GM21381 (cell line): ENCODE results near the gene XPO6.
"Not testable (repeated sequence)": the region's sequence is repeated elsewhere in the genome, so short reads cannot be mapped to it uniquely, and the experiment has no call there.

Experiments
- ATAC-seq: cut with Tn5 transposase; IDR thresholded peaks from one replicate; pipeline ENCODE4 v1.9.1; 2021; ENCODE audit warnings: mild to moderate bottlenecking, moderate library complexity; ENCODE audit not compliant: unreplicated experiment

Gene XPO6

GRCh38 chr16:28118637-28119036, 93.1 kb downstream of the XPO6 start:
- no peak for ATAC-seq

- no peak for ATAC-seq
Observed at GRCh38 chr16:28117168-28117565, 94.6 kb downstream of the XPO6 start.

- not testable (repeated sequence) for ATAC-seq
Observed at GRCh38 chr16:28115866-28116265, 95.9 kb downstream of the XPO6 start.

GRCh38 chr16:28112908-28113307, 98.9 kb downstream of the XPO6 start:
- ATAC-seq, result no peak

GRCh38 chr16:28110977-28111376, 100.8 kb downstream of the XPO6 start:
- ATAC-seq, result no peak

- ATAC-seq, result no peak
Observed at GRCh38 chr16:28110479-28110878, 101.3 kb downstream of the XPO6 start.

GRCh38 chr16:28110074-28110473, 101.7 kb downstream of the XPO6 start:
- no peak for ATAC-seq

GRCh38 chr16:28108590-28109247, 103.0 kb downstream of the XPO6 start:
- ATAC-seq, result no peak

DNA sequence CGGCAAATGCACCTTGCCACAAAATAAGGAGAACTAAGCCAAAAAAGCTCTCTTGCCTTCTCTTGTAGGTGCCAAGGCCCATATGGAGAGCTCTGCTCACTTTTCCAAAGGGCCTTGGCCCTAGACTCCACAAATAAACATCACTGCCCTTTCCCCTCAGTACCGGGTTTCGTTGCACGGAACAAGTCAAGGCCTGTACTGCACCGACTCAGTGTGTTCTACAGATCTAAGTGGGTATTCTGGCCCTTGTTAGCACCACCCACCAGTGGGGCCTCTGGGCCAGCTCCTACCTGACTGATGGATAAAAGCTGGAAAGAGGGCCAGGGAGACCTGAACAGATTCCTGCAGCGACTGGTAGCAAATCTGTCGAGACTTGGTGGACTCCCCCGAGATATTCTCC, 104.5 kb downstream of the XPO6 start:
- no peak for ATAC-seq

DNA sequence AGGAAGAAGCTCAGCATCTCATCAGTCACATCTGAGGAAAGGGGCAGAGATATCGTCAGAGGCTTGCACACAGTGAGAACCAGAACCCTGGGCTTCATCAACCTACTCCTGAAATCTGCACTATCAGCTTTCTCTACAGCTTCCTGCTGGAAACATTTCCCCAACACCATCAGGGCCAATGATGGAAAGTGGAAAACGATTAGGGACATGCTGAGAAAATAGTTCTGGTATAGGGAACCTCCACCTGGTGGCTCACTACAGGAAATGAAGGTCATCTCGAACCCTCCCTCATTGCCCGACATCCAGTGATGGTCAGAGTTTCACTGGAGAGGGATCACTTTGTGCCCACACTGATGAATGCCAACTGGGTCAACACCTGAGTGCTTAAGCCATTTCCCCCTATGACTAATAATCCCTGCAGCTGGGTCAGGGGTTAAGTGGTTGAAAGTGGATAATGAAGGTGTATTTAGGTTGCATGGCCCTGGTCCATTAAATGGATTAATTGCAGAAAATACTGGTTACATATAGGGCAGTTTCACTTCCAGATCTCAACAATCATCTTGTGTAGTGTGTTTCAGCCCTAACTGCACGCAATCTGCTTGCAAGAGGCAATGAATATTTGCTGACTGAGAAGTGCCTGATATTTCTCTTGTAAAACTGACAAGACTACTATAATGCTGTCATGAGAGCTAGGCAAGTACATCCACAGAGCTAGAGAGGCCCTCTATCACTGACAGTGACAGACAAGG, 105.1 kb downstream of the XPO6 start:
- no peak for ATAC-seq

GRCh38 chr16:28105954-28106353, 105.8 kb downstream of the XPO6 start:
- no peak for ATAC-seq

DNA sequence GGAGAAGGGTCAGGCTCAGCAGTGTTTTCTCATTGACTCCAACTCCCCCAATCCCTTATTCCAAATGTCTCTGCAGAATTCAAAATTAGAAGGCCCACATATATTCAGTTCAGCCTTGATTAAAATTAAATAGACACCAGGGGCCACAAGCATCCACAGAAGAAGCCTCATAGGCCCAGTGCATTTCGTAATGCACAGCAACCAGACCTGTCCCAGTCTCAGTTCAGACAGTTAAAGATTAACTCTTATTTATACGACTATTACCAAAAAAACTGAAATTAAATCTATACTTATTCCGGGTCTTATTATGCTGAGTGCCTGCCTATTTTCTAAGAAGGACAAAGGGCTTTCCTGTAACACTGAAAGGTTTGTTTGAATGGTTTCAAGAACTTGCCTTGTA, 106.5 kb downstream of the XPO6 start:
- no peak for ATAC-seq

DNA sequence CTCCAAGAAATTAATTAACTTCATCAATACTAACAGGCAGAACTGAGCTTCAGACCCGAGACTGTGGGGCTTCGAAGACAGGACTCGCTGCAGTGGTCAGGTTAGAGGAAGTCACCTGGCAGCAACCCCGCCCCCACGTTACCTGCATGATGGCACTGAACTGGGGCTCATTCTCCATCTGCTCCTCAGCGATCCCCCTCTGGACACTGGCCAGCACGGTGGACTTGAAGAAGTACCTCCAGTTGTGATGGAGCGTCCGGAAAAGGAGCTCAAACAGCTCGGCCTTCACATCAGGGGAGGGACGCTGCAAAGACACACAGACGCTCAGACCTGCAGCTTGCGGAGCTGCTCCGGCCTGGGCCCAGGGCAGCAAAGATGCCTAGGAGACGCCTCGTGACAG, 107.4 kb downstream of the XPO6 start:
- no peak for ATAC-seq

- ATAC-seq, result no peak
Observed at GRCh38 chr16:28103516-28104170, 108.1 kb downstream of the XPO6 start.

- ATAC-seq, result no peak
Observed at GRCh38 chr16:28101533-28101890, 110.3 kb downstream of the XPO6 start.

GRCh38 chr16:28100810-28101532, 110.8 kb downstream of the XPO6 start:
- no peak for ATAC-seq

GRCh38 chr16:28098959-28099945, 112.5 kb downstream of the XPO6 start:
- no peak for ATAC-seq

- no peak for ATAC-seq
Observed at GRCh38 chr16:28098171-28098958, 113.4 kb downstream of the XPO6 start.
